HEK293T (cell line): ENCODE data around the gene GGT6.

Experiments
- BHLHE40 ChIP-seq: fragments of 450-650 bp; IDR thresholded peaks from 2 replicates; pipeline ENCODE4 v1.6.1; 2016; ENCODE audit warnings: mild to moderate bottlenecking, moderate library complexity, borderline replicate concordance
- ELF4 ChIP-seq: fragments of 450-650 bp; IDR thresholded peaks from 2 replicates; pipeline ENCODE4 v1.6.1; 2017; ENCODE audit warnings: antibody characterized with exemption
- NFRKB ChIP-seq: fragments of 450-650 bp; IDR thresholded peaks from 2 replicates; pipeline ENCODE4 v1.6.1; 2016; ENCODE audit warnings: mild to moderate bottlenecking, moderate library complexity
- SP1 ChIP-seq: fragments of 450-650 bp; IDR thresholded peaks from 2 replicates; pipeline ENCODE4 v1.6.1; 2017

DNA sequence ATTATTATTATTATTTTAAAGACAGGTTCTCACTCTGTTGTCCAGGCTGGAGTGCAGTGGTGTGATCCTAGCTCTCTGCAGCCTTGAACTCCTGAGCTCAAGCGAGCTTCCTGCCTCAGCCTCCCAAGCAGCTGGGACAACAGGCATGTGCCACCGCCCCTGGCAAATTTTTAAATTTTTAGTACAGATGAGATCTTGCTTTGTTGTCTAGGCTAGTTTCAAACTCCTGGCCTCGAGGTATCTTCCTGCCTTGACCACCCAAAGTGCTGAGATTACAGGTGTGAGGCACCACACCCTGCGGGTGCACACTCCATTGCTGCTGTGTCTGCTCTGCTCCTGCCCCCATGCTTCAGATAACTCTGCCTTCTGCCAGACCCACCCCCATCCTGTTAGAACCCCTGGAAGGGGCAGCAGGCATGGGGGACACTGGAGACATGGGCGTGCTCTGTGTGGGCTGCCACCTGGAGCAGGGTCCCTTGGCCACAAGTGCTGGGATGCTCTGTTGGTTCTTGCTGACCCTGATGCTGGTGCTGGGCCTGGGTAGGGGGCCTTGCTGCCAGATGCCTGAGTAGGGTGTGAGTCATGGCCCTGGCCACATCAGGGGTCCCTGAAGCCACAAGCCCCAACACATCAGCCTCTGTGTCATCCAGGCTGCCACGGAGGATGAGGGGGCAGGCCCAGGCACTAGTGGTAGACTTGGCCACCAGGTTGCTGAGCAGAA is 2.6 kb downstream of the GGT6 start:
- no peak for TF ChIP-seq SP1
- no peak for TF ChIP-seq NFRKB
- no peak for TF ChIP-seq BHLHE40
- no peak for TF ChIP-seq ELF4
